Endothelial cell of umbilical vein (primary cell): Measurements from ENCODE around the gene OGT.

Experiments used
- GATA2 ChIP-seq: IDR thresholded peaks from 2 replicates; pipeline ENCODE4 v1.7.0; 2011; ENCODE audit warnings: low read depth, mild to moderate bottlenecking, moderate library complexity, mixed read lengths, low read length; ENCODE audit not compliant: insufficient read length, insufficient read depth
- POLR2A ChIP-seq: IDR thresholded peaks from 2 replicates; pipeline ENCODE4 v1.6.1; 2012; ENCODE audit warnings: low read depth, mild to moderate bottlenecking, control low read depth, low read length
- POLR2AphosphoS5 ChIP-seq: IDR thresholded peaks from 2 replicates; pipeline ENCODE4 v1.6.1; 2012; ENCODE audit warnings: low read depth, mild to moderate bottlenecking, control low read depth, low read length, moderate library complexity; ENCODE audit not compliant: insufficient read depth
- TF ChIP-seq, protein P1 (sequence below), 2 donors: IDR thresholded peaks; 1 replicate in 1 of 2; 2 replicates in 1 of 2; pipeline ENCODE4 v1.5.1; 2011; ENCODE audit warnings: low read length in 2 of 2, mild to moderate bottlenecking in 2 of 2, moderate library complexity in 2 of 2, control low read depth in 1 of 2, inconsistent platforms in 1 of 2, low read depth in 1 of 2; ENCODE audit not compliant: insufficient read depth in 1 of 2; ENCODE audit errors: extremely low read depth in 1 of 2

DNA sequence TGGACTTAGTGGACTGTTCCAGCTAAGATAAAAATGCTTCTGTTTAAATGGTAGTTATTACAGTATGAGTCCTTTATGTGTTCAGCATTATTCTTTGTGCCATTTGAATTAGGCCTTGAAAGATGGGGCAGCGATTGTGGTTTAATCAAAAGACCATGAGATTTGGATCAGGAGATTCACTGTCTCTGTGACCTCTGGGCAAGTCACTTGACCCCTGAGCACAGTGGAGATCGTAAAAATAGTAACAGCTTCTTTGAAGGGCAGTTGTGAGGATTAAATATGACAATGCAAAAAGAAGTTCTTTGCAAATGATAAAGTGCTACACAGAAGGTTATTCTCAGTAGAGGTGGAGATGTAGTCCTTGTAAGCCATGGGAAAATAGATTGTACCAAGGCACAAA, 74.6 kb downstream of the OGT start:
- TF ChIP-seq, protein P1, sequence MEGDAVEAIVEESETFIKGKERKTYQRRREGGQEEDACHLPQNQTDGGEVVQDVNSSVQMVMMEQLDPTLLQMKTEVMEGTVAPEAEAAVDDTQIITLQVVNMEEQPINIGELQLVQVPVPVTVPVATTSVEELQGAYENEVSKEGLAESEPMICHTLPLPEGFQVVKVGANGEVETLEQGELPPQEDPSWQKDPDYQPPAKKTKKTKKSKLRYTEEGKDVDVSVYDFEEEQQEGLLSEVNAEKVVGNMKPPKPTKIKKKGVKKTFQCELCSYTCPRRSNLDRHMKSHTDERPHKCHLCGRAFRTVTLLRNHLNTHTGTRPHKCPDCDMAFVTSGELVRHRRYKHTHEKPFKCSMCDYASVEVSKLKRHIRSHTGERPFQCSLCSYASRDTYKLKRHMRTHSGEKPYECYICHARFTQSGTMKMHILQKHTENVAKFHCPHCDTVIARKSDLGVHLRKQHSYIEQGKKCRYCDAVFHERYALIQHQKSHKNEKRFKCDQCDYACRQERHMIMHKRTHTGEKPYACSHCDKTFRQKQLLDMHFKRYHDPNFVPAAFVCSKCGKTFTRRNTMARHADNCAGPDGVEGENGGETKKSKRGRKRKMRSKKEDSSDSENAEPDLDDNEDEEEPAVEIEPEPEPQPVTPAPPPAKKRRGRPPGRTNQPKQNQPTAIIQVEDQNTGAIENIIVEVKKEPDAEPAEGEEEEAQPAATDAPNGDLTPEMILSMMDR (IDR thresholded peaks at IDR 0.05; ENCODE audit: extremely low read depth in 1 of 2, insufficient read depth in 1 of 2, low read depth in 1 of 2, low read length in 2 of 2): no peak
- TF ChIP-seq POLR2A (no peak), POLR2AphosphoS5 (no peak), GATA2 (no peak)
